Gastrocnemius medialis (tissue), 4 donors: ENCODE results near the gene MTM1. TPM values are rescaled to one million over a fixed set of nuclear protein-coding genes. Genes with fewer than 3 reads are reported as not detected.

ENCODE experiments used
- ATAC-seq, 2 donors: fragments of 150-250 bp; one replicate each; pipeline ENCODE4 v1.9.1; 2016
- DNase-seq, 2 donors: peaks; one replicate each; pipeline ENCODE4 v3.0.0-alpha.2; 2019
- H3K27ac ChIP-seq, 4 donors: fragments of 200-600 bp; sonication (generic); 1 replicate in 1 of 4; 2 replicates in 3 of 4; pipeline ENCODE4 v1.5.1; 2016 to 2018; ENCODE audit warnings: mild to moderate bottlenecking in 2 of 4, moderate library complexity in 1 of 4
- H3K27me3 ChIP-seq, 3 donors: fragments of 200-600 bp; sonication (generic) in 2 of 3; 1 replicate in 1 of 3; 2 replicates in 2 of 3; pipeline versions ENCODE4 v1.5.1 to v1.6.0; 2016 to 2019; ENCODE audit warnings: mild to moderate bottlenecking in 1 of 3, moderate library complexity in 1 of 3
- H3K36me3 ChIP-seq, 2 donors: fragments of 200-600 bp; sonication (generic) in 1 of 2; one replicate each; pipeline ENCODE4 v1.5.1; 2017 to 2018
- H3K4me1 ChIP-seq, 2 donors: fragments of 200-600 bp; sonication (generic) in 1 of 2; one replicate each; pipeline ENCODE4 v1.5.1; 2016 to 2017; ENCODE audit warnings: mild to moderate bottlenecking in 2 of 2
- H3K4me3 ChIP-seq, 4 donors: fragments of 200-600 bp; sonication (generic) in 3 of 4; 1 replicate in 1 of 4; 2 replicates in 3 of 4; pipeline ENCODE4 v1.5.1; 2016 to 2019; ENCODE audit warnings: mild to moderate bottlenecking in 2 of 4
- H3K9me3 ChIP-seq, 3 donors: fragments of 200-600 bp; sonication (generic) in 2 of 3; 1 replicate in 1 of 3; 2 replicates in 2 of 3; pipeline ENCODE4 v1.5.1; 2016 to 2019
- CTCF ChIP-seq, 5 experiments: fragments of 450-650 bp in 3 of 5; fragments of 200-600 bp in 2 of 5; sonication (generic) in 2 of 5; IDR thresholded peaks in 4 of 5; conservative IDR thresholded peaks in 1 of 5; 1 replicate in 4 of 5; 2 replicates in 1 of 5; pipeline ENCODE4 v1.5.1; 2016 to 2019; ENCODE audit warnings: antibody characterized with exemption in 5 of 5, mild to moderate bottlenecking in 3 of 5, moderate library complexity in 3 of 5
- POLR2A ChIP-seq, 2 donors: fragments of 450-650 bp; IDR thresholded peaks; one replicate each; pipeline ENCODE4 v1.6.1; 2017; ENCODE audit warnings: antibody characterized with exemption in 2 of 2, mild to moderate bottlenecking in 2 of 2, moderate library complexity in 2 of 2
- in situ Hi-C, 4 donors: fragments of 200-750 bp; cut with MboI; loops; one replicate each; pipeline versions ENCODE4 v1.15.0 to v1.8.0; 2017; ENCODE audit warnings: low sequenced_read_pairs in 4 of 4
- intact Hi-C: fragments of 100-400 bp; cut with DNase I; formaldehyde crosslinking; loops from one replicate; pipeline ENCODE4 v1.15.1; 2023; ENCODE audit warnings: low total_unique reads
- total RNA-seq, 4 donors: library from RNA; depleted of rRNA; stranded (reverse); fragments of >200 nt; gene quantifications; one replicate each; pipeline versions ENCODE4 v1.1.0 to v1.2.3, GENCODE V29; 2016

Gene MTM1
- total RNA-seq, 4 donors from 2014 or later, result 6.3 to 18.1 (median 11.5) TPM

- intact Hi-C loops, result no loop called here
- H3K9me3 ChIP-seq, result no peaks in the 10 kb centered on the region
- no peaks in the 10 kb centered on the region for H3K27me3 ChIP-seq
- ATAC-seq (no peak), DNase-seq (no peak)
- H3K4me3 ChIP-seq, result no peak overlapping the region
- peaks cover 0 to 6% of the 10 kb centered on the region in 2 donors for H3K36me3 ChIP-seq
- in situ Hi-C loops, result no loop called here
- no peak overlapping the region for H3K27ac ChIP-seq
- TF ChIP-seq POLR2A (IDR thresholded peaks at IDR 0.05), result no peak
- no peak for TF ChIP-seq CTCF (IDR thresholded peaks at IDR 0.05 in 4 of 5, conservative IDR thresholded peaks at IDR 0.05 in 1 of 5)
- H3K4me1 ChIP-seq, result no peaks in the 10 kb centered on the region
Observed at GRCh38 chrX:150627957-150628356, 59.5 kb downstream of the MTM1 start.

- intact Hi-C loops, result no loop called here
Observed at GRCh38 chrX:150635952-150636351, 67.5 kb downstream of the MTM1 start.

GRCh38 chrX:150642423-150642822, 74.0 kb downstream of the MTM1 start:
- Histone ChIP-seq H3K27me3 (no peaks in the 10 kb centered on the region), H3K4me3 (no peak overlapping the region), H3K27ac (no peak overlapping the region), H3K36me3 (peaks cover 0 to 4% of the 10 kb centered on the region in 2 donors), H3K9me3 (no peaks in the 10 kb centered on the region), H3K4me1 (no peaks in the 10 kb centered on the region)
- TF ChIP-seq POLR2A (IDR thresholded peaks at IDR 0.05) (no peak), CTCF (IDR thresholded peaks at IDR 0.05 in 4 of 5, conservative IDR thresholded peaks at IDR 0.05 in 1 of 5) (no peak)
- no peak for ATAC-seq
- no peak for DNase-seq
- in situ Hi-C loops (no loop called here), intact Hi-C loops (no loop called here)

More at GRCh38 chrX:150635952-150636351, 67.5 kb downstream of the MTM1 start:
- H3K4me3 ChIP-seq, result no peak overlapping the region
- no peaks in the 10 kb centered on the region for H3K9me3 ChIP-seq
- H3K27ac ChIP-seq, result no peak overlapping the region
- in situ Hi-C loops, result no loop called here
- DNase-seq (no peak), ATAC-seq (no peak)
- no peak for TF ChIP-seq POLR2A (IDR thresholded peaks at IDR 0.05)
- no peak for TF ChIP-seq CTCF (IDR thresholded peaks at IDR 0.05 in 4 of 5, conservative IDR thresholded peaks at IDR 0.05 in 1 of 5)
- H3K36me3 ChIP-seq, result peaks cover 0 to 3% of the 10 kb centered on the region in 2 donors
- H3K27me3 ChIP-seq, result no peaks in the 10 kb centered on the region
- no peaks in the 10 kb centered on the region for H3K4me1 ChIP-seq

- peaks cover 0 to 4% of the 10 kb centered on the region in 2 donors for H3K36me3 ChIP-seq
- in situ Hi-C loops, result no loop called here
- no peaks in the 10 kb centered on the region for H3K9me3 ChIP-seq
- H3K4me1 ChIP-seq, result no peaks in the 10 kb centered on the region
- no peak overlapping the region for H3K27ac ChIP-seq
- ATAC-seq (no peak), DNase-seq (no peak)
- TF ChIP-seq CTCF (IDR thresholded peaks at IDR 0.05 in 4 of 5, conservative IDR thresholded peaks at IDR 0.05 in 1 of 5) (no peak), POLR2A (IDR thresholded peaks at IDR 0.05) (no peak)
- intact Hi-C loops, result no loop called here
- H3K27me3 ChIP-seq, result no peaks in the 10 kb centered on the region
- H3K4me3 ChIP-seq, result no peak overlapping the region
Observed at GRCh38 chrX:150643271-150643670, 74.8 kb downstream of the MTM1 start.

GRCh38 chrX:150643958-150644357, 75.5 kb downstream of the MTM1 start:
- H3K36me3 ChIP-seq, result peaks cover 0 to 4% of the 10 kb centered on the region in 2 donors

More at GRCh38 chrX:150643958-150644357, 75.5 kb downstream of the MTM1 start:
- ATAC-seq (no peak), DNase-seq (no peak)
- Histone ChIP-seq H3K27me3 (no peaks in the 10 kb centered on the region), H3K27ac (no peak overlapping the region), H3K4me1 (no peaks in the 10 kb centered on the region), H3K4me3 (no peak overlapping the region), H3K9me3 (no peaks in the 10 kb centered on the region)
- intact Hi-C loops, result no loop called here
- in situ Hi-C loops, result no loop called here
- TF ChIP-seq POLR2A (IDR thresholded peaks at IDR 0.05) (no peak), CTCF (IDR thresholded peaks at IDR 0.05 in 4 of 5, conservative IDR thresholded peaks at IDR 0.05 in 1 of 5) (no peak)
